Measurements from ENCODE around the gene MED23.

- TF ChIP-seq CTCF (conservative IDR thresholded peaks at IDR 0.05; ENCODE audit: low read depth, low read length) (no peak), EZH2phosphoT487 (IDR thresholded peaks at IDR 0.05; ENCODE audit: borderline replicate concordance, low read length) (no peak), EZH2 (IDR thresholded peaks at IDR 0.05; ENCODE audit: low read length, unreplicated experiment) (no peak)
These were observed 24.4 kb upstream of the MED23 start for GRCh38 chr6:131652472-131652871.

Measured in PC-3 (cell line).